ENCODE data around the gene DGKE. TPM values are rescaled to one million over a fixed set of nuclear protein-coding genes. Genes with fewer than 3 reads are reported as not detected.
A peak's percentile ranks its signal among the peaks of the same experiment; 100 is the strongest.

DGKE gene
- total and polyA plus RNA-seq, 7 donors, result 0.38 to 3.2 (median 0.76) TPM

DNA sequence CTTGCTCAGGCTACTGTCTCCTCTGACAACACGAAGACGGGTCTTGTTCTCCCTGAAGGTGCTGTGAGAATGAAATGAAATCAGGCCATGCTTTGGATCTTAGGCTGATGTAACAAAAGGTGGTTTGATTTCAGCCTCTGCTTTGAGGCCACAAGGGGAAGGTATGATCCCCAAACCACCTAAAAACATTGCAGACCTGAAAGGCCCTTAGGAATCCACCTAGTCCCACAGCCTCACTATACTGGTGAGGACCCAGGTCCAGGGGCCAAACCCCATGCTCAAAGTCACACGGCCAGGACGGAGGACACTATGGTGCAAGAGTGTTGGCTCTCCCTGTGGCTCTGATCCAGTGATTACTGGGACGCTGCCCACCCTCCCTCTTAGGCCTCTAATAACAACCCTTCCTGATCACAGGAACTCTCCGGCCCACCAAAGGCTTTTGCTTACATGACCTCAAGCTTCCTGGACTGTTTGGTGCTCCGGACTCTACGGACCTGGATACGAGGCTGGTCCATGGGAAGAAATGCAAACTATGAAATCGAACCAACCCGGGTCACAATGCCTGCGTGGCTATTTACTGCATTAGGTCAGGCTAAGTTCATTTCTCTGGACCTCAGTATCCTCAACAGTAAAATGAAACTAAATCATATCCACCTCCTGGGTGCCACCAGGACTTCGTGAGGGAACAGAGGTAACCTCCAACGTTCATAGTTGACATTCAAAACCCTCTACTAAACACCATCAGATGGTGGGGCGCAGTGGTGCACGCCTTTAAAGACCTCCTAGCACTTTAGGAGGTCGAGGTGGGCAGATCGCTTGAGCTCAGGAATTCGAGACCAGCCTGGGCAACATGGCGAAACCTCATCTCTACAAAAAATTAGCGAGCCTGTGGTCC, 78.4 kb downstream of the DGKE start:
- intact Hi-C loops (cut with DNase I), result no loop called here

DNA sequence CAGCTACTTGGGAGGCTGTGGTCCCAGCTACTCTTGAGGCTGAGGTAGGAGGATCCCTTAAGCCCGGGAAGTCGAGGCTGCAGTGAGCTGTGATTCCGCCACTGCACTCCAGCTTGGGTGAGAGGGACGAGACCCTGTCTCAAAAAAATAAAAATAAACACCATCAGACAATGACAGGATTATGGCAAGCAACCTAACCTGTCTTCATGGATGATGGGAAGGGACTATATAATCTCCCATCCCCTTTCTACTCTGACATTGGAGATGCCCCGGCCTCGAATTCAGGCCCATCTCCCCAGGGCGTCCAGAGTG, 79.0 kb downstream of the DGKE start:
- H3K27me3 ChIP-seq (ENCODE audit: insufficient read depth in 3 of 3, low read length in 2 of 3), result no peaks in the 10 kb centered on the region
- H3K27ac ChIP-seq, result peak overlapping the region; percentile 88
- TF ChIP-seq, protein P1, sequence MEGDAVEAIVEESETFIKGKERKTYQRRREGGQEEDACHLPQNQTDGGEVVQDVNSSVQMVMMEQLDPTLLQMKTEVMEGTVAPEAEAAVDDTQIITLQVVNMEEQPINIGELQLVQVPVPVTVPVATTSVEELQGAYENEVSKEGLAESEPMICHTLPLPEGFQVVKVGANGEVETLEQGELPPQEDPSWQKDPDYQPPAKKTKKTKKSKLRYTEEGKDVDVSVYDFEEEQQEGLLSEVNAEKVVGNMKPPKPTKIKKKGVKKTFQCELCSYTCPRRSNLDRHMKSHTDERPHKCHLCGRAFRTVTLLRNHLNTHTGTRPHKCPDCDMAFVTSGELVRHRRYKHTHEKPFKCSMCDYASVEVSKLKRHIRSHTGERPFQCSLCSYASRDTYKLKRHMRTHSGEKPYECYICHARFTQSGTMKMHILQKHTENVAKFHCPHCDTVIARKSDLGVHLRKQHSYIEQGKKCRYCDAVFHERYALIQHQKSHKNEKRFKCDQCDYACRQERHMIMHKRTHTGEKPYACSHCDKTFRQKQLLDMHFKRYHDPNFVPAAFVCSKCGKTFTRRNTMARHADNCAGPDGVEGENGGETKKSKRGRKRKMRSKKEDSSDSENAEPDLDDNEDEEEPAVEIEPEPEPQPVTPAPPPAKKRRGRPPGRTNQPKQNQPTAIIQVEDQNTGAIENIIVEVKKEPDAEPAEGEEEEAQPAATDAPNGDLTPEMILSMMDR (IDR thresholded peaks at IDR 0.05), result no peak
- 33 to 36% (median 34%) methylated on average over 7 of the region's 7 CpGs for WGBS, 3 donors
- ATAC-seq (no peak), DNase-seq (no peak)
- H3K4me1 ChIP-seq, result peaks cover 39% of the 10 kb centered on the region
- peaks cover 0 to 8% of the 10 kb centered on the region in 2 donors for H3K36me3 ChIP-seq (ENCODE audit: insufficient read depth in 1 of 2, low read depth in 1 of 2)
- no peaks in the 10 kb centered on the region for H3K9me3 ChIP-seq
- H3K4me3 ChIP-seq, result peak overlapping the region; percentile 81
- intact Hi-C loops (cut with DNase I), result no loop called here

More for the DNA sequence above, 78.4 kb downstream of the DGKE start:
- 33 to 55% (median 35%) methylated on average over 21 of the region's 21 CpGs for WGBS, 3 donors
- H3K4me3 ChIP-seq, result peak overlapping the region; percentile 81
- no peaks in the 10 kb centered on the region for H3K9me3 ChIP-seq
- no peaks in the 10 kb centered on the region for H3K27me3 ChIP-seq (ENCODE audit: insufficient read depth in 3 of 3, low read length in 2 of 3)
- DNase-seq, result peak; percentile 75 to 87
- H3K36me3 ChIP-seq (ENCODE audit: insufficient read depth in 1 of 2, low read depth in 1 of 2), result peaks cover 0 to 14% of the 10 kb centered on the region in 2 donors
- ATAC-seq, result peak; percentile 15 to 62 (median 44)
- H3K27ac ChIP-seq, result peak overlapping the region; percentile 88
- TF ChIP-seq, protein P1 (IDR thresholded peaks at IDR 0.05), result no peak
- H3K4me1 ChIP-seq, result peaks cover 39% of the 10 kb centered on the region

DNA sequence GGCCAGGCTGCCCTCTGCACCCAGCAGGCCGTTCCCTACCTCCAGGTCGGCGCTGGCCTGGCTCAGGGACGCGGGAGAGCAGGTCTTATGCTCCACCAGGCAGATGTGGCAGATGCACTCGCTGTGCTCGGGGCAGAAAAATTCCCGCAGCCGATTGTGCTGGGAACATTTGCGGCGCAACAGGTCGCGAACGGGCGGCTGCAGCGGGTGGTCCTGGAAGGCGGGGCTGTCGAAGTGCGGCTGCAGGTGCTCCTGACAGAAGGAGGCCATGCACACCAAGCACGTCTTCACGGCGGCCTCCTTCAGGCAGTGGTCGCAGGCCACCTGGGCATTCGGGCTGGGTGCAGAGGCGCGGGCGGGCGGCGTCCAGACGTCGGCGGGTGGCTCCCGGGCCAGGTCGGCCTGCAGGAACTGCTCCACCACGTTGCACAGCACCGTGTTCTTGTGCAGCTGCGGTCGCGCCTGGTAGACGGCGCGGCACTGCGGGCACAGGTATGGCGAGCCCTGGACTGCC, 79.5 kb downstream of the DGKE start:
- WGBS, 3 donors, result 0 to 2% (median 0%) methylated on average over 43 to 44 of the region's 44 CpGs
- Histone ChIP-seq H3K36me3 (ENCODE audit: insufficient read depth in 1 of 2, low read depth in 1 of 2) (peaks cover 0 to 4% of the 10 kb centered on the region in 2 donors), H3K4me1 (peaks cover 39% of the 10 kb centered on the region), H3K9me3 (no peaks in the 10 kb centered on the region), H3K27me3 (ENCODE audit: insufficient read depth in 3 of 3, low read length in 2 of 3) (no peaks in the 10 kb centered on the region), H3K27ac (peak overlapping the region; percentile 88), H3K4me3 (peak overlapping the region; percentile 81)
- intact Hi-C loops (cut with DNase I), result no loop called here
- TF ChIP-seq, protein P1 (IDR thresholded peaks at IDR 0.05), result no peak
- peak; percentile 57 to 66 (median 62) for ATAC-seq
- DNase-seq, result peak in 1 of 2 donors; percentile 32

DNA sequence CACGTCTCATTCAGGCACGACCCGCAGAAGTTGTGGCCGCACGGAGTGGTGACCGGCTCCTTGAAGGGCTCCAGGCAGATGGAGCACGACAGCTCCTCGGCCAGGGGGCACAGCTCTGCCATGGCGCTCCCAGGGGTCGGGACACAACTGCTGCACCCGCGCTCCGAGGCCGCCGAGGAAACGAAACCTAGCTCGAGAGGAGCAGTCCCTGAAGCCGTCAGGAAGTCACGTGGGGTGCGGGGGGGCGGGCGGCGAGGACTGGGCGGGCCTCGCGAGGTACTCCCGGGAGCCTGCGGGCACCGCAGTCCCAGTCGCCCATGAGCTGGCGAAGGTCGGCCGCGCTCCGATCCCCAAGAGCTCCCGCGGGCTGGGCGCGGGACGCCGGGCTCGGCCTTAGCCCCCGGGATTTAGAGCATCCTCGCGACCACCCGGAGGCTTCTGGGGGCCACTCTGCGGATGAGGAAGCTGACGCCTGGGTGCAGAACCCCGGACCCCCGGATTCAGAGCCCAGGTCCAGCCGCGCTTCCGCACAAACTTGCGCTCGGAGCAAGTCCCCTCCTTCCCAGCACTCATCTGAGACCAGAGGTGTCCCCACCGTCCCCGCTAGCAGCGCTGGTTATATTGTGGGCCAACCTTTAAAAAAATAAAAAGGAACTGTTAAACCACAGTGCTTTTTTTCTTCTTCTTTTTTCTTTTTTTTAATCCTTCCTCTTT, 80.1 kb downstream of the DGKE start, which contains the start of gene TRIM25:
TSS of gene TRIM25 (minus strand) at position 183 of the 714 bp plus-strand sequence. CDS start at position 122, 61 bp downstream.
- DNase-seq, result peak; percentile 93 to 96
- H3K4me3 ChIP-seq, result peak within 1 kb of the TSS; percentile 81
- peak within 1 kb of the TSS; percentile 88 for H3K27ac ChIP-seq
- H3K27me3 ChIP-seq (ENCODE audit: insufficient read depth in 3 of 3, low read length in 2 of 3), result no peaks in the 10 kb centered on the region
- intact Hi-C loops (cut with DNase I), result no loop called here
- peaks cover 38% of the 10 kb centered on the region for H3K4me1 ChIP-seq
- peak; percentile 93 to 97 (median 94) for ATAC-seq
- TF ChIP-seq, protein P1 (IDR thresholded peaks at IDR 0.05), result no peak
- H3K9me3 ChIP-seq, result no peaks in the 10 kb centered on the region
- no peaks in the 10 kb centered on the region for H3K36me3 ChIP-seq (ENCODE audit: insufficient read depth in 1 of 2, low read depth in 1 of 2)
- WGBS, 3 donors, result 0% methylated on average over 47 to 58 of the region's 58 CpGs
